CD4-positive, alpha-beta T cell treated with Interleukin-21 for 1 hour (primary cell): ENCODE measurements around the gene CCIN.
A peak's percentile ranks its signal among the peaks of the same experiment; 100 is the strongest.

ENCODE experiments used
- DNase-seq: peaks from one replicate; pipeline ENCODE4 v3.0.0-alpha.2; 2020

CCIN gene

GRCh38 chr9:36192196-36192595 is 23.0 kb downstream of the CCIN start:
- no peak for DNase-seq

GRCh38 chr9:36193023-36193422 is 23.8 kb downstream of the CCIN start:
- DNase-seq = no peak

GRCh38 chr9:36194326-36195000 is 25.3 kb downstream of the CCIN start:
- no peak for DNase-seq

- no peak for DNase-seq
Measured at GRCh38 chr9:36204906-36205547, 35.8 kb downstream of the CCIN start.

- no peak for DNase-seq
Measured at GRCh38 chr9:36207016-36207415, 37.8 kb downstream of the CCIN start.

- no peak for DNase-seq
Measured at GRCh38 chr9:36207546-36208012, 38.4 kb downstream of the CCIN start.

- no peak for DNase-seq
Measured at GRCh38 chr9:36208521-36209253, 39.5 kb downstream of the CCIN start.

GRCh38 chr9:36210722-36211121 is 41.5 kb downstream of the CCIN start:
- no peak for DNase-seq

GRCh38 chr9:36211510-36211909 is 42.3 kb downstream of the CCIN start:
- no peak for DNase-seq

- DNase-seq = no peak
Measured at GRCh38 chr9:36213387-36213786, 44.2 kb downstream of the CCIN start.

- DNase-seq = no peak
Measured at GRCh38 chr9:36213989-36214388, 44.8 kb downstream of the CCIN start.

- DNase-seq = no peak
Measured at GRCh38 chr9:36214571-36214970, 45.4 kb downstream of the CCIN start.

GRCh38 chr9:36217256-36217968 is 48.2 kb downstream of the CCIN start:
- DNase-seq = no peak

GRCh38 chr9:36218011-36218410 is 48.8 kb downstream of the CCIN start:
- no peak for DNase-seq

GRCh38 chr9:36218411-36218901 is 49.3 kb downstream of the CCIN start:
- peak; percentile 3 for DNase-seq
